Lung microvascular endothelial cell (primary cell): ENCODE results near the gene SEPTIN1. TPM values are rescaled to one million over a fixed set of nuclear protein-coding genes. Genes with fewer than 3 reads are reported as not detected.

Experiments
- DNase-seq, 2 donors: peaks; one replicate each; pipeline versions ENCODE4 v3.0.0 to v3.0.0-alpha.2; 2010; ENCODE audit warnings: low read depth in 2 of 2
- total RNA-seq: library from RNA; depleted of rRNA; stranded (reverse); fragments of >200 nt; gene quantifications from 2 replicates; pipeline ENCODE4 v1.2.1, GENCODE V29; 2014

SEPTIN1 gene, protein sequence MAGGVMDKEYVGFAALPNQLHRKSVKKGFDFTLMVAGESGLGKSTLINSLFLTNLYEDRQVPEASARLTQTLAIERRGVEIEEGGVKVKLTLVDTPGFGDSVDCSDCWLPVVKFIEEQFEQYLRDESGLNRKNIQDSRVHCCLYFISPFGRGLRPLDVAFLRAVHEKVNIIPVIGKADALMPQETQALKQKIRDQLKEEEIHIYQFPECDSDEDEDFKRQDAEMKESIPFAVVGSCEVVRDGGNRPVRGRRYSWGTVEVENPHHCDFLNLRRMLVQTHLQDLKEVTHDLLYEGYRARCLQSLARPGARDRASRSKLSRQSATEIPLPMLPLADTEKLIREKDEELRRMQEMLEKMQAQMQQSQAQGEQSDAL
- total RNA-seq = 0.20 TPM in 1 of 2 replicates, not detected in the other

DNA sequence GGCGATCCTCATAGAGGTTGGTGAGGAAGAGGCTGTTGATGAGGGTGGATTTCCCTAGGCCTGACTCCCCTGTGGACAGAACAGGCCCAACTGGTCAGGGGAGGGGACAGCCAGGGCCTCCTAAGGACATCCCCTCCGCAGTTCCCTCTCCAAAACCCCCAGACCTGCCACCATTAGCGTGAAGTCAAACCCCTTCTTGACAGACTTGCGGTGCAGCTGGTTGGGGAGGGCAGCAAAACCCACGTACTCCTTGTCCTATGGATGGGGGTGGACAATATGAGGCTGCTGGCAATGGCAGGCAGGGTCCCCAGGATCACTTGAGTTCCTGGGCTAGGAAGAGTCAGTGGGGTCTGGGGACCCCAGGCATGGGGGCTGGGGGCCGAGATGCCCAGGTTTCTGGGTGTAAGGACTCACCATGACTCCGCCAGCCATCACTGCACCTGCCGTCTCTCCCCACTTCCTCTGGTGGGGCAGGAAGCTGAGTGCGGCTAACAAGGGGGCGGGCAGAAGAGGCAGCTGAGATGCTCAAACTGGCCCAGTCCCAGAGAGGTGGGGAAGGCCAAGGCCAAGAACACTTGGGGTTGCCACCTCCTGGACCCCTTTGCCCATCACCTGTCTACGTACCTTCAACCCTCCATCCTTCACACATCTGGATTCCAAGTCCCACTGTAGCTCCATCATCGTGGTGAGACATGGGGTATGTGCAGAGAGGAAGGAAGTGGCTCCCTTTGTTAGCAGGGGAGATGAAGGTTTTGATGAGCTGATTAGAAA lies at the start of gene SEPTIN1:
Gene SEPTIN1 (minus strand): TSS at position 451 of the 771 bp plus-strand sequence. CDS start 19 bp downstream, at position 432.
- no peak for DNase-seq

DNA sequence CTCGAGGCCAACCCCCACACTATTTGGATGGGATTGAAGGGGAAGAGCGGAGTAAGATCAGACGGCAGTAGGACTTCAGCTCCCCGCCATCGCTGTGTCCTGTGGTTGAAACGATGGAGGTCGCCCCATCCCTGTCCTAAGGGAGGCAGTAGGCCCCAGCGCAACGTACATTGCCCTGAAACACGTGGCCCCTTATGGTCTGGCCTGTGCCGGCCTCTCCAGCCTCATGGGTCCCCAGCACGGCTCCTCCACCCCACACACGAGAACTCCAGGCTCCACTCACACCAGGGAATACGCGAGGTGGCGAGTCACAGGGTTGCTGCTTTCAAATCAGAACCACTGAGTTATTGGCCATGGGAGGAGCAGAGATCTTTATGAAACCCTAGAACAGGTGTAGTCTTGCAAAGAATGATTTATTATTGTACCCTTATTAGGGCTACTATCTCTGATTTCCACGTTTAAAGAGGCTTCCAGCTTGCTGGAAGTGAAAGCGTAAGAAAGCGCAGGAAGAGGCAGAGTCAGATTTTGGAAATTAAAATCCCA lies 48.1 kb upstream of the SEPTIN1 start:
- DNase-seq = no peak

DNA sequence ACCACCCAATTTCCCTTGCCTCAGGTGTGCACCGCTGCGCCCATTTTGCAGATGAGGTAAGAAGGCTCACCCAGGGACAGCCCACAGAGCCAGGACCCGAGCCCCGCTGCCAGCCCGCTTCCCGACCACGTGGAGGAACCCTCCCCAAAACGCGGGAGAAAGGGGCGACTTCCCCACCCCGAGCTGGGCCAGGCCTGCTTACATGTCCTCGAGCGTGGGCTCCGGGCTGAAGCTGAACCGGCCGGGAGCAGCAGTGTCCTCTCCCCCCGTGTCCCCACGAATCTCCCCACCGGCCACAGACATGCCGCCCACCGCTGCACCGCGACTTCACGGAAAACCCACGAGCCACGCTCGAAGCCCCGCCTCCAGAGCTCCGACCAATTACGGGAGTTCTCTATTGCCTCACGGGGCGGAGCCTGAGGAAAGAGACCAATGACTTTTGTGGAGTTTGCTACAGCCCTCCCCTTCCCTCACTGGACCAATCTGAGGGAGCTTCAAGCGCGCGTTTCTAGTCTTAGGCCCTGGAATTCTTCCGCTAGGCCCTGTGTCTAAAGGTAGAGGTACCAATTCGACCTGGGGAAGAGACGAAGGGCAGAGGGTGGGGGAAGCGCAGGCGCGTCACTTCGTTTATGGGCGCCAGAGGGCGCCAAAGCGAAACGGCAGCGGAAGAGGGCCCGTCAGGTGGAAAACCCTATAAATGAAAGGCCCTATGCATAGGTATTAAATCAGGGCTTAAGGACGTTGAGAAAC lies 47.5 kb upstream of the SEPTIN1 start, which contains the start of gene DCTPP1:
Gene DCTPP1 (minus strand): TSS at position 353 of the 750 bp plus-strand sequence. CDS start 50 bp downstream, at position 303.
- DNase-seq = peak; percentile 97 to 98

DNA sequence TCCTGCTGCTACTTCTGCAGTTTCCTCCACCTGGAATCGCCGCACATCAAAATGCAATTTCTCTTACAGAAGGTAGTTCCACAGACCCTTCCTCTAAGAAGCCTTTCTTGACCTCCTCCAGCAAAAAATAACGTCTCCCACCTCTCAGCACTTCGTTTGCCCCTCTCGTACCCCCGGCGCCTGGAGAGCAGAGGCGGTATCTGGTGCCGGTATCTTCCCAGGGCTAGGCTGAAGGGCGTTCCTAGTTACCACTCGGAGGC lies 47.0 kb upstream of the SEPTIN1 start:
- DNase-seq = no peak

DNA sequence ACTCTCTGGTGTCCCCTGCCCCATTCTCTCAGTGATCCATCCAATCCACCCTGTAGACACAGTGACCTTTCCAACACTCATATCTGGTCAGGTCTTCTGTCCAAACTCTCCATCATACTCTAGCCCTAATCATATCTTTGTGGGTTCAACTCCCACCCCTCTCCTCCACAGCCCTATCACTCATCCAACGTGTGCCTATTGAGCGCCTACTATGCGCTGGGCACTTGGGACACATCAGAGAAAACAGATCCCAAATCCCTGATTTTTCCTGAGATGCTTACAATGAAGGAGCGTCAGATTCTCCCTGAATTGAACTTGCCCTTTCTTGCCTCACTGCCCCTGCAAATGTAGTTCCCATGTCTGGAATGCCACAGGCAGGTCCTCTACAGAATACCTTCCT lies 45.7 kb upstream of the SEPTIN1 start:
- no peak for DNase-seq

DNA sequence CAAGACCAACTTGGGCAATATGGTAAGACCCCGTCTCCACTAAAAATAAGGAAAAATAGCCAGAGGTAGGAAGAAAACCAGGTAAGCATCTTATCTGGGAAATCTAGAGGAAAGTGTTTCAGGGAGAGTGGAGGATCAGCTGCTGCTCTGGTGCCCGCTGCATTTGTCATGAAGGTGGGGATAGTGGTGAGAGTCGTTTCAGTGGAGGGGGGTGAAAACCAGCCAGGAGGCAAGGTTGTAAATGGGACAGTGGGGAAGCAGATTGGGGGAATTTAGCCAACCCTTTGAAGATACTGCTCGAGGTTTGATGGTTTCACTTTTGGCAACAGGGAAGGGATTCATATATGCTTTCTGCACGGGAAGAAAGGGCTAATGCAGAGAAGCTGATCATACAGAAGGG lies 38.6 kb upstream of the SEPTIN1 start:
- DNase-seq = no peak

DNA sequence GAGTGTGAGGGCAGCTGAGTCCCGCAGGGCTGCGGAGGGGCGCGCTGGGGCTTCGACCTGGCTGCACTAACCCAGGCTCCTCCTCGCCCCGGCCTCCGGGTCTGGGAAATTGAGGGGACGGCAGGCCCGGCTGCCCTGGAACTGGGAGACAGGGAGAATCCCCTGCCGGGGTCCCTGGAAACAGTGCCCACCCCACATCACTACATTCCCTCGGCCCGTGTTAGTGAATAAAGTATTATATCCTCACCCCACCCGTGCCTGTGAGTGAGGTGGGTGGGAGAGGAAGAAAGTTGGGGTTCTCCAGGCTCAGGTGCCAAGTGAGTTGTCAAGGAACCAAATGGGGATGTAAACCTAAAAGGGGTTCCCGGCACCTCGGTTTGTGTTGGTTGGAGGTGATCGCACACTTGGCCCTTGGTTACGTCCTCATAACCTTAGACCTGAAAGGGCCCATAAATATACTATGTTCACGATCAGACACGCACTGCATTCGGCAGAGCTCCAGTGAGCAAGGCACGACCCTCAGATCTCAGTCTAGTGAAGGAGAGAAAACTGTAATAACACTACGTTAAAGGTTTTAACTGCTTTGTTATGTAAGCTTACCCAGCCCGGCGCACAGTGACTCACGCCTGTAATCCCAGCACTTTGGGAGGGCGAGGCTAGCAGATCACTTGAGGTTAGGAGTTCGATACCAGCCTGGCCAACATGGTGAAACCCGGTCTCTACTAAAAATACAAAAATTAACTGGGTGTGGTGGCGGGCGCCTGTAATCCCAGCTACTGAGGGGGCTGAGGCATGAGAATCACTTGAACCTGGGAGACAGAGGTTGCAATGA lies 36.2 kb upstream of the SEPTIN1 start:
- DNase-seq = no peak

DNA sequence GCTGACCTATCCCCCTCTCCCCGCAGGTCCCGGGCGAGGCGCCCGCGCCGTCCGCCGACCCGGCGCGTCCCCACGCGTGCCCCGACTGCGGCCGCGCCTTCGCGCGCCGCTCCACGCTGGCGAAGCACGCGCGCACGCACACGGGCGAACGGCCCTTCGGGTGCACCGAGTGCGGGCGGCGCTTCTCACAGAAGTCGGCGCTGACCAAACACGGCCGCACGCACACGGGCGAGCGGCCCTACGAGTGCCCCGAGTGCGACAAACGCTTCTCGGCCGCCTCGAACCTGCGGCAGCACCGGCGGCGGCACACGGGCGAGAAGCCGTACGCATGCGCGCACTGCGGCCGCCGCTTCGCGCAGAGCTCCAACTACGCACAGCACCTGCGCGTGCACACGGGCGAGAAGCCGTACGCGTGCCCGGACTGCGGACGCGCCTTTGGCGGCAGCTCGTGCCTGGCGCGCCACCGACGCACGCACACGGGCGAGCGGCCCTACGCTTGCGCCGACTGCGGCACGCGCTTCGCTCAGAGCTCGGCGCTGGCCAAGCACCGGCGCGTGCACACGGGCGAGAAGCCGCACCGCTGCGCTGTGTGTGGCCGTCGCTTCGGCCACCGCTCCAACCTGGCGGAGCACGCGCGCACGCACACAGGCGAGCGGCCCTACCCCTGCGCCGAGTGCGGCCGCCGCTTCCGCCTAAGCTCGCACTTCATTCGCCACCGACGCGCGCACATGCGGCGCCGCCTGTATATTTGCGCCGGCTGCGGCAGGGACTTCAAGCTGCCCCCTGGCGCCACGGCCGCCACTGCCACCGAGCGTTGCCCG lies 35.4 kb upstream of the SEPTIN1 start:
- peak; percentile 97 to 99 for DNase-seq

DNA sequence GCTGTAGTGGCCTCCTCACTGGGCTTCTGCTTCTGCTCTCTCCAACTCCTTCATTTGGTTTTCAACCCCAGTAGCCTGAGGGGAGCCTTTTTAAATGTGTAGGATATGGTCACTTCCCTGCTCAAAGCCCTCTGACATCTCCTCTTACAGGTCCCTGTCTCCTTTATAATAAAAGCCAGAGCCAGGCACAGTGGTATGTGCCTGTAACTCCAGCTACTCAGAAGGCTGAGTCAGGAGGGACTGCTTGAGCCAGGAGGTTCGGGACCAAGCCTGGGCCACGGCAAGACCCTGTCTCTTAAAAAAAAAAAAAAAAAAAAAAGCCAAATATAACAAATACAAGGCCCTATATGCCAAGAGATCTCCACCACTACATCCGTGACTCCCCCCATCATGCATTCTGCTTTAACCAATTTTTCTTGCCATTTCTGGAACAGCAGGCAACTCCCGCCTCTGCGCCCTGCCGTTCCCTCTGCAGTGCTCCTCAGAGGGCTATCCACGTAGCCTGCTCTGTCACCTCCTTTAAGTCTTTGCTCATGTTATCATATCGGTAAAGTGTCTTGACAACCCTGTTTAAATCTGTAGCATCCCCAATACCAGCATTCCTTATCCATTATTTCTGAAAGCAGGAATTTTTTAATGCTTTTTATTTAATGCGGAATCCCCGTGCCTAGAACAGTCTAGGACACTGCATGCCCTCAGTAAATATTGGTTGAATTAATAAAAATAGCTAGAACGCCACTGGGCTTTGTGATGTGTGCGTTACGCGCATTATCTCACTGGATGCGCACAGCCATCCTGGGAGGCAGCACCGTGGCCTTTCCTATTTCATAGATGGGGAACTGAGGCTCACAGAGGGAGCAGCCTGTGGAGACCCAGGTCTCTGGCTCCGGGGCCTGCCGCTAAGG lies 34.5 kb upstream of the SEPTIN1 start:
- no peak for DNase-seq

DNA sequence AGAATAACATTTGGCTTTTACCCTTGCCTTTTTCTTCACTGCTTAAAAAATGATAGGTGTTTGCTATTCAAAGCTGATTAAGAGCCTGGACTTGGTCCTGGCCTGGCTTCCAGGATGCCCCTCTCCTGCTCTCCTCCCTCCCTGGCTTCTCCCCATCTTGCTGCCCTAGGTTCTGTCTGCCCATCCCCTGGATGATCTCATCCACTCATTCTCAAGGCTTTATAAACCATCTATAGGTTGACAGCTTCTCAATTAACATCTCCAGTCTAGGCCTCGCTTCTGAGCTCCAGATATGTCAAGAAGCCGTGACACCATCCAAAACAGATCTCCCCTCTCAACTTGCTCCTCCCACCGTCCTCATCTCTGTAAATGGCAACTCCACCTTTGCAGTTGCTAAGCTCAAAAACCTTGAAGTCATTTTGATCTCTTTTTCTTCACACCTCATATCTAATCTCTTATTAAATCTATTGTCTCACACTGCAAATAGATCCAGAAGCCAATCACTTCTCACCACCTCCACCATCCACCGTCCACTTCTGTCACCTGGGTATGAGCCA lies 33.8 kb upstream of the SEPTIN1 start:
- no peak for DNase-seq

DNA sequence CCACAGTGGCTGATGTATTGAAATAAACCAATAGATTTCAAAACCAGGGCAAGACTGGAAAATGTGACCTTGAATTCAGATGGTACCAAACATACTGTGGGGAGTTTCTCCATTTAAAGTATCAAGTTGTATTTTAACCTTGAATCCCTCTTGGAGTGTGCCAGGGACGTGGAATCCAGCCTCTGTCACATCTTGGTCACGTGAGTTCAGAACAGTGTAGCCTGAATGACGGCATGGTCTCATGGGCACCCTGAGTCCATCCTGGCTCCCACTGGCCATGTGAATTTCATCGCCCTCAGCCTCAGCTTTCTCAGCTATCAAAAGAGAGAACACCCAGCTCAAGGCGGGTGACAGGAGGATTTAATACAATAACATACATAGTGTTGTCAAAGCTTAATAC lies 31.8 kb upstream of the SEPTIN1 start:
- no peak for DNase-seq

DNA sequence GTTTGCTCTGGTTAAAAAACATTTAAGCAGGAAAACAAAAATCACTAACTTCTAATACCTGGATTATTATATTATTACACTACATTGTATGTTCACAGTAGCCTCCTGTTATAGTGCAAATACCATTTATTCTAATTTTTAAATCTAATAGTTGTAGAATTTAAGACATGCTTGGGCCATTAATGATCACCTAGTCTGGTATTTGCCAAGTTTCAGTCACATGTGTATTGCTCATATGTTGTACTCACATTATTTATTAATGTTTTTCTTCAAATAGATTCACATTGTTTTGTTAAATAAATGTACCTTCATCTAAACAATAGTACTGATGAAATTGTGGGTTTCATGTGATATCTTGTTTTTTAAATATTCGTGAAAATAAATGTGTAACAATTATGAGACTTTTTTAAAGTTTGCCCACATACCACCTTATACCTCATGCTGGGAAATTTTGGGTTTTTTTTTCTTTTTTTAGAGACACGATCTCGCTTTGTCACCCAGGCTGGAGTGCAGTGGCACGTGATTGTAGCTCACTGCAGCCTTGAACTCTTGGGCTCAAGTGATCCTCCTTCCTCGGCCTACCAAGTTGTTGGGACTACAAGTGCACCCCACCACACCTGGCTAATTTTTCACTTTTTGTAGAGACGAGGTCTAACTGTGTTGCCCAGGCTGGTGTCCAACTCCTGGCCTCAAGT lies 30.9 kb upstream of the SEPTIN1 start:
- DNase-seq = no peak

DNA sequence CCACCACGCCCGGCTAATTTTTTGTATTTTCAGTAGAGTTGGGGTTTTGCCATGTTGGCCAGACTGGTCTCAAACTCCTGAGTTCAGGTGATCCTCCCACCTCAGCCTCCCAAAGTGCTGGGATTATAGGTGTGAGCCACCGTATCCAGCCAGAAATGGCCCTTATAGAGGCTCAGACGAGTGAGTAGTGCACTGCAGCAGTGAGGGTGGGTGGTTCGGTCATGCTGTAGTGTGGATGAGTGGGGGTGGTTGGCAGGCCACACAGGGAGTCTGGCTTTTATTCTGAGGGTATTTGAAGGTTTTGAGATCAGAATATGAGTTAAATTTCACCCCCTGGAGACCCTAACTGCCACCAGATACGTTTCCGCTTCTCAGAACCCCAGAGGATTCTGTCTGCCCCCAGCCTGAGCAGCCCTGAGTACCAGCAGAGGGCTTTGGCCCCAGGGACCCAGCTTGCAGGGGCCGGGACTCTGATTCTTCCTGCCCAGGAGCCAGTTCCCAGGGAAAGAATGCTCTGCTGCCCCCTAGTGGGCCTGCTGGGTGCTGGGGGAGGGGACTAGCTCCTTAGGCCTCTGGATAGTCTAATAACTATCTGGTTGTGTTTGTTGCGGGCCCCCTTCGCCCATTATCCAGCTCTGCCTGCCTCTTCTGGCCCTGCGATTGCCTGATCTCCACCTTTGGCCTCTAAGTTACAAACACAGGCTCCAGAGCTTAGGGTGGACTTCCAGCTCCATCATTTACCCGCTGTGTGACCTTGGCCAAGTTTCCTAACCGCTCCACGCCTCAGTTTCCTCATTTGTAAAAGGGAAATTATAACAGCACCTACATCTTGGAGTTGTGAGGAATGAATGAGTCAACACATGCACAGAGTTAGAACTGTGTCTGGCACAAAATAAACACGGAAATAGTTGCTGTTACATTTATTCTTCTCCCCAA lies 27.0 kb upstream of the SEPTIN1 start:
- DNase-seq = peak; percentile 88 to 91

DNA sequence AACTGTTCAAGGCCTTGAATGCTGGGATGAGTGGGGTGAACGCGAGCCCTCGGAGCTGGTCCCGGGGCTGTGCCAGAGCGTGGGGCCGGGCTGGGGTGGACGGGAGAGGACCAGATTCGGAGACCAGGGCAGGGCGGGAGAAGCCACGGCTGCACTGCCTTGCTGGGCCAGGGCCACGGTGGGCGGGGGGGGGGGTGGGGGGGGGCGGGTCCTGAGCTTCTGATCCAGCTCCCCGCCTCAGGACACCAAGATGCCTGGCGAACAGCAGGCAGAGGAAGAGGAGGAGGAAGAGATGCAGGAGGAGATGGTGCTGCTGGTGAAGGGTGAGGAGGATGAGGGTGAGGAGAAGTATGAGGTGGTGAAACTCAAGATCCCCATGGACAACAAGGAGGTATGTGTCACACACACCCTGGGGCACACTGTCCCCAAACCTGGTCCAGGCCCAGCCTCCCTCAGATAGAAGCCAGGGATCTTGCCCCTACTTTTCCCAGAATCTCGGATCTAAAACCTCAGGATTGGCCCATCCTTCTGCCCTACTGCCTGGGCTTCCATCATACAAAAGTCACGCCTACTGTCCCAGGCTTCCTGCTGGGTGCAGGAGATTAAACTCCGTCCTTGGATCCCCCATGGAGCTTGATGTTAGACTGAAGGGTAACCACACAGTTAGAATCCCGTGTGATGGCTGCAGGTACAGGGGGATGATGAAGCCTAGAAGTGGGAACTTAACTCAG lies 25.6 kb upstream of the SEPTIN1 start:
- DNase-seq = no peak

DNA sequence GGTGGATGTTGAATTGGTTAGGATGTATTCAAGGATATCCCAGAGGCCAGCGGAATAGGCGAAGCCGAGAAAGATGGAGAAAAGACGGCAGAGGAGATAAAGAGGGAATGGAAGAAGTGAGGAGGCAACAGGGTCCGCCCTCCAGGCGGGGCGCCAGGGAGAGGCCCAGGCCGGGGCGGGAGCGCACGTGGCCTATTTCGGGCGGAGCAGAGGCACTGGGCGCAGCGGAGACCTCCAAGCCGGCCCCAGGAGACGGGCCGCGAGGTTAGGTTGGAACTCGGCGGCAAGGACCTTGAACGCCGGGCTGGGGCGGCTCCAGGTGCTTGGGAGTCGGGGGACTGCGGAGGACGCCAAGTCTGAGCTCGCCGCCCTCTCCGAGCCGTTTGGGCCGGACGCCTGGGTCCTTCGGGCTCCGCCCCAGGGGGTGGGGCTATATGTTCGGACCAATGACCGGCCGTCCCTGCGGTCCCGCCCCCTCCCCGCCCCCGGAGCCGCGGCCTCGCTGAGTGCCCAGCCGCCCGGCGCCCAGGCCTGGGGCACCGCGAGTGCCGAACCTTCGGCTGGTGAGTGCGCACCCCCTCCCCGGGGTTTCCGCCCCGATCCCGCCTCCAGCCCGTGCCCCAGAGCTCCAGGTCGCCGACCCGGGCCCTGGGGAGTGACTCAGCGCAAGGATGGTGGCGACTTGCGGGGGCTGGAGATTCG lies 24.9 kb upstream of the SEPTIN1 start, which contains the start of gene ZNF771:
Gene ZNF771 (plus strand): TSS at position 505 of the 702 bp plus-strand sequence. CDS start 448 bp downstream, outside the sequence.
- peak; percentile 82 to 90 for DNase-seq

DNA sequence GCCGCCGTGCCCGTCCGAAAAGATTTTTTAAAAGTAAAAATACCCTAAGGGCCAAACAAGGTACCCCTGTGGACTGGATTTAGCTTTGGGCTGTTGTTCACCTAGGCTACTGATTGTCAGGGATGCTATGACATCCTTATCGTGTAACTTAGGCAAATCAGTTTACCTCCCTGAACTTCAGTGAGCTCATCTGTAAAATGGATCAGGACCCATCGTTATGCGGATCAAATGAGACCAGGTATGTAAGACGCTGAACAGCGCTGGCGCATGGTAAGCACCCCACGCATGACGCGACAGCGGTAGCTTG lies 24.4 kb upstream of the SEPTIN1 start:
- DNase-seq = no peak
